Measurements from ENCODE around the gene CLEC4C. TPM values are rescaled to one million over a fixed set of nuclear protein-coding genes. Genes with fewer than 3 reads are reported as not detected.

Gene CLEC4C
- total and polyA plus RNA-seq, 2 donors (not counting 3 experiments of a cell fraction or from before 2014, with no cell fraction given): not detected

- Histone ChIP-seq H3K4me3 (replicated peaks in 1 of 3; ENCODE audit: insufficient read depth in 1 of 3, low read depth in 1 of 3, low read length in 3 of 3) (no peak overlapping the region), H3K9me3 (replicated peaks; ENCODE audit: control insufficient read depth, insufficient read depth, low read length) (no peaks in the 10 kb centered on the region), H3K4me2 (ENCODE audit: insufficient read depth, low read length) (no peak overlapping the region), H3K4me1 (ENCODE audit: control insufficient read depth, extremely low read depth, insufficient read depth, low read length) (peaks cover 5% of the 10 kb centered on the region), H3K36me3 (ENCODE audit: control insufficient read depth in 2 of 2, extremely low read depth in 1 of 2, insufficient read depth in 2 of 2, low read length in 2 of 2) (no peaks in the 10 kb centered on the region), H3K9me1 (replicated peaks; ENCODE audit: control insufficient read depth, extremely low read depth, insufficient read depth, low read length) (no peaks in the 10 kb centered on the region), H3K79me2 (ENCODE audit: control insufficient read depth, insufficient read depth, low read length) (no peaks in the 10 kb centered on the region), H3K27me3 (ENCODE audit: control insufficient read depth in 2 of 2, insufficient read depth in 2 of 2, low read length in 2 of 2) (peaks cover 0 to 2% of the 10 kb centered on the region in 2 experiments), H4K20me1 (replicated peaks; ENCODE audit: control insufficient read depth, extremely low read depth, insufficient read depth, low read length) (no peaks in the 10 kb centered on the region), H3K27ac (ENCODE audit: insufficient read depth, low read depth, low read length) (no peak overlapping the region), H2AFZ (ENCODE audit: low read depth, low read length) (no peak overlapping the region), H3K9ac (replicated peaks; ENCODE audit: extremely low read depth, insufficient read depth, low read length) (no peak overlapping the region)
- POLR2A ChIA-PET: no interaction called here
- dilution Hi-C loops (cut with MboI; ENCODE audit: extremely low pct_ligation_motif_present, low sequenced_read_pairs) (no loop called here), intact Hi-C loops (cut with micrococcal nuclease) (no loop called here)
- CTCF ChIA-PET: no interaction called here
- TF ChIP-seq POLR2AphosphoS5 (IDR thresholded peaks at IDR 0.05; ENCODE audit: insufficient read depth, low read depth, low read length) (no peak), CTCF (IDR thresholded peaks at IDR 0.05; ENCODE audit: extremely low read depth in 1 of 2, insufficient read depth in 1 of 2, low read depth in 1 of 2, low read length in 2 of 2) (no peak), EZH2 (IDR thresholded peaks at IDR 0.05; ENCODE audit: borderline replicate concordance, low read depth, low read length, severe bottlenecking) (no peak), FOS (IDR thresholded peaks at IDR 0.05; ENCODE audit: borderline replicate concordance, insufficient read depth, low read length) (no peak), MAX (IDR thresholded peaks at IDR 0.05; ENCODE audit: insufficient read depth, insufficient read length) (no peak), GATA2 (IDR thresholded peaks at IDR 0.05; ENCODE audit: insufficient read depth, insufficient read length, low read depth, low read length) (no peak), POLR2A (IDR thresholded peaks at IDR 0.05; ENCODE audit: low read depth, low read length) (no peak), MYC (IDR thresholded peaks at IDR 0.05; ENCODE audit: low read depth, low read length) (no peak), JUN (IDR thresholded peaks at IDR 0.05; ENCODE audit: borderline replicate concordance, insufficient read depth, insufficient read length, low read depth) (no peak)
- no TSS peak for BruUV-seq (replicated peaks)
- no peak for DNase-seq (ENCODE audit: low read depth, low spot score)
- FAIRE-seq: no peak
Measured at GRCh38 chr12:7719946-7720730, 27.0 kb downstream of the CLEC4C start.
